Activated naive CD4-positive, alpha-beta T cell treated with anti-CD3 and anti-CD28 coated beads for 36 hours (primary cell): ENCODE results near the gene CHRD. TPM values are rescaled to one million over a fixed set of nuclear protein-coding genes. Genes with fewer than 3 reads are reported as not detected.

Source experiments
- CTCF ChIA-PET: fragments of 350-600 bp; sonication (Branson Sonifier 250); formaldehyde crosslinking; loops from one replicate; lab custom pipeline; 2021; ENCODE audit warnings: antibody characterized with exemption; lab: Charles Lee
- DNase-seq: peaks from one replicate; pipeline ENCODE4 v3.0.0-alpha.2; 2020
- H3K27ac Mint-ChIP-seq: one replicate; pipeline ENCODE4 v1.8.0; 2021; ENCODE audit warnings: mild to moderate bottlenecking, mixed read lengths
- H3K27me3 Mint-ChIP-seq: one replicate; pipeline ENCODE4 v1.8.0; 2021; ENCODE audit warnings: low read depth, mixed read lengths
- H3K36me3 Mint-ChIP-seq: one replicate; pipeline ENCODE4 v1.8.0; 2021; ENCODE audit warnings: low read depth, mixed read lengths
- H3K4me1 Mint-ChIP-seq: one replicate; pipeline ENCODE4 v1.8.0; 2021; ENCODE audit warnings: low read depth, mixed read lengths
- H3K4me3 Mint-ChIP-seq: one replicate; pipeline ENCODE4 v1.8.0; 2021; ENCODE audit warnings: mild to moderate bottlenecking, moderate library complexity, mixed read lengths
- H3K9me3 Mint-ChIP-seq: one replicate; pipeline ENCODE4 v1.8.0; 2021; ENCODE audit warnings: mixed read lengths
- intact Hi-C: fragments of 100-400 bp; cut with micrococcal nuclease; formaldehyde crosslinking; loops from one replicate; pipeline ENCODE4 v1.15.1; 2023
- total RNA-seq, 2 experiments: library from RNA; stranded (reverse); gene quantifications; one replicate each; pipeline ENCODE4 v1.2.3, GENCODE V29; 2021

The CHRD gene
- total RNA-seq, 2 experiments from 2014 or later, result not detected

DNA sequence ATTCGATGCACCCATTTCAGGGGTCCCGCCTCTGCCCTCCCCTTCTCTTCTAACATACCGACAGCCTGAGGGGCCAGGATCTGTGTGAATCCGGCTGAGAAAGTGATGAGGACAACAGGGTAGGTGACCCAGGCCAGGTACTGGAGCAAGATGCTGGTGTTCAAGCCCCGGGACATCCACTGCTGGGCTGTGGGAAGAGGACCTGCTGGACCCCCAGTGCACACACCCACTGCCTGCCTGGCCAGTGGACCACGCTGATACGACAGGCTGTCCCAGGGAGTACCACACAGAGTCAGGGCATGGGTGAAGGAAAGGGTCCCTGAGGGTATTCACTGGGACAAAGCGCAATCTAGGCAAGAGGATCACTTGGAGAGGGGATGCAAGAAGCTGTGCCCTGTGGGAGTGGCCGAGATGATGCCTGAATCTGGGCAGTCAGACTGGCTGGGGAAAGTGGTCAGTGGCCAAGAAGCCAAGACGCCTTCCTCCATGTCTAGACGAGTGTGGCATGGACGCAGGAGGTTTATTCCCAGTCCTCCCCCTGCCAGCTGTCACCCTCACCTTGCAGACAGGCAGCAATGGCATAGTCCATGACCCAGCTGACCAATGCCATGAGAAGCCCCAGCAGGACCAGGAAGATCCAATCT is 21.6 kb upstream of the CHRD start:
- intact Hi-C loops, result no loop called here
- no peaks in the 10 kb centered on the region for H3K27me3 Mint-ChIP-seq
- H3K27ac Mint-ChIP-seq, result no peak overlapping the region
- peaks cover 6% of the 10 kb centered on the region for H3K4me1 Mint-ChIP-seq
- no peak overlapping the region for H3K4me3 Mint-ChIP-seq
- peaks cover 3% of the 10 kb centered on the region for H3K36me3 Mint-ChIP-seq
- no peaks in the 10 kb centered on the region for H3K9me3 Mint-ChIP-seq
- no peak for DNase-seq
- CTCF ChIA-PET, result no interaction called here

DNA sequence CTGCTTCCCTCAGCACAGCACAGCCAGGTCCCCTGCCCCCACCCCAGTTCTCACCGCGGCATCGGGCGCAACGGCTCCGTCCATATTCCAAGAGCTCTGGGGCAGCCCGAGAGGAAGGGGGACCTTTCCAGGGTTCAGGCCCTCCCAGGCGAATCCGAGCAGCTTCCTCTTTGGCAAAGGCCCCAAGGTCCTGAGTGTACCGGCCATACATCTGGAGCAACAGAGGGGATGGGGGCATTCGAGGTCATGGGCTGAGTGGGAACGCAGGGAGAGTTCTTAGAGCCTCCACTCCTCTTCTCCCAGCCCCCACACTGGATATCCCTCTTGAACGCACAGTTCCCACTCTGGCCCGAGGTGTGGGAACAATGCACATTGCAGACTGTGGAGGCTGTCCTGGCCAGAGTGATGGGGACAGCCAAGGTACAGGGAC is 20.9 kb upstream of the CHRD start:
- peaks cover 6% of the 10 kb centered on the region for H3K4me1 Mint-ChIP-seq
- no peaks in the 10 kb centered on the region for H3K9me3 Mint-ChIP-seq
- no peak overlapping the region for H3K27ac Mint-ChIP-seq
- no peak overlapping the region for H3K4me3 Mint-ChIP-seq
- DNase-seq, result no peak
- CTCF ChIA-PET, result interaction anchor here (0.7 to 1.0 kb wide), 2 partner anchors 13 to 453 kb away, joined by 3 to 4 read pairs; no protein-coding TSS in a partner anchor
- H3K36me3 Mint-ChIP-seq, result peaks cover 9% of the 10 kb centered on the region
- intact Hi-C loops, result no loop called here
- H3K27me3 Mint-ChIP-seq, result no peaks in the 10 kb centered on the region

DNA sequence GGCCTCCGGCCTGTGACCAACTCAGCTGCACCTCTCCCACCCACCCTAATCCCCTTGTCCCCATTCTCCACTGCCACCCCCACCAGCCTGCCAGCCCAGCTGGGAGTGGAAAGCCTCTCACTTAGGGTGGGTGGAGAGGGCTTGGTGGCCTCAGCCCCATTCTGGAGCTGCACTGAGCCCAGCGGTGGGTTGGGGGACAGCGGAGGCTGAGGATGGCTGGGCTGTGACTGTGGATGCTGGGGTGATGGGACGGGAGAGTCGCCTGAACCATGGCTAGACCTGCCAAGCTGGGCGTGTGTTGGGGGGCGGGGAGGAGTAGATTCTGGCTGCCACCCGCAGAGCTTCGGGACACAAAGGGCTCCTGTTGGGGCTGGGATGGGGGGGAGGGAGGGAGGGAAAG is 20.2 kb upstream of the CHRD start:
- intact Hi-C loops, result loop anchor here (5.0 kb wide), 5 partner anchors 168 to 802 kb away; partner anchors contain the start of genes KLHL24, KLHL6 and MAGEF1
- DNase-seq, result no peak
- Mint-ChIP-seq H3K4me1 (peaks cover 11% of the 10 kb centered on the region), H3K9me3 (no peaks in the 10 kb centered on the region), H3K27me3 (no peaks in the 10 kb centered on the region), H3K27ac (no peak overlapping the region), H3K4me3 (no peak overlapping the region), H3K36me3 (peaks cover 13% of the 10 kb centered on the region)
- CTCF ChIA-PET, result interaction anchor here (0.7 to 4.6 kb wide), 4 partner anchors 12 to 452 kb away, joined by 3 to 21 read pairs (median 4); no protein-coding TSS in a partner anchor

DNA sequence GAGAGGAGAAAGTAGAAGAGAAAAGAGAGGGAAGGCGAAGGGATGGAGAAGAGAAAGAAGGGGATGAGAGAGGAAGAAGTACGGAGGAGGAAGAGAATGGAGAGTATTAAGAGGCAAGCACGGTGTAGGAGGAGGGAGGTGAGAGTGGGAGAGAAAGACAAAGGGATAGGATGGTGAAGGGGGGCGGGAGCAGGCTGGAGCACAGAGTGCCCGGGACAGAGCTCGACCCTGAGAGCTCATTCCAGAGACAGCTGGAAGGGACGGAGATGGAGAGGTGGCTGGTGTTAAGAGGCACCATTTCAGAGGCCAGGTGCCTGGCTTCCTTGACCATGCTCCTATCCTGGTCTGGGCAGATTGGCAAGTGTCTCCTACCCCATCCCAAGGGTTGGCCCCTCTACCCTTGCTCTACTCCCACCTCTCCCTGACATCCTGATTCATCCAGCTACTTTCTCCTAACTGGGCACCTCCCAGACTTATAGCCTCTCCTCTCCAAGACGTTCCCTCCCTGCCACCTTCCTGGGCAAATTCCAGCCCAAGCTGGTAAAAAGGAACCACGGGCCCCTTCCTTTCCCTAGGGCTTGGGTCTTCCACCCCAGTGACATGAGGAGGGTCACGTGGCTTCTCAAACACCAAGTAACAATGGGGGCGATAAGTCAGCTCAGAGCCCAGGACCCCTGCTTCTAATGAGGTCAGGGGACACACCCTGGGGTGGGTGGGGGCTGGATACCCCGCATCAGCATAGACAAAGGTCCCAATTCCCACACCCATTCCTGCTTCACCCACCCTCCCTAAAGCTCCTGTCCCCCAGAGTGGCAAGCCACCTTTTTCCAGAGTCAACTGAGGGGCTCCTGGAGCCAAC is 19.6 kb upstream of the CHRD start:
- Mint-ChIP-seq H3K9me3 (no peaks in the 10 kb centered on the region), H3K27ac (no peak overlapping the region), H3K4me3 (peak overlapping the region; percentile 71), H3K27me3 (no peaks in the 10 kb centered on the region), H3K36me3 (peaks cover 17% of the 10 kb centered on the region), H3K4me1 (peaks cover 18% of the 10 kb centered on the region)
- CTCF ChIA-PET, result interaction anchor here (0.5 to 4.6 kb wide), 6 partner anchors 11 to 1554 kb away, joined by 3 to 21 read pairs (median 3); no protein-coding TSS in a partner anchor
- DNase-seq, result no peak
- intact Hi-C loops, result loop anchor here (5.0 kb wide), 5 partner anchors 167 to 803 kb away; partner anchors contain the start of genes KLHL24, KLHL6 and MAGEF1

DNA sequence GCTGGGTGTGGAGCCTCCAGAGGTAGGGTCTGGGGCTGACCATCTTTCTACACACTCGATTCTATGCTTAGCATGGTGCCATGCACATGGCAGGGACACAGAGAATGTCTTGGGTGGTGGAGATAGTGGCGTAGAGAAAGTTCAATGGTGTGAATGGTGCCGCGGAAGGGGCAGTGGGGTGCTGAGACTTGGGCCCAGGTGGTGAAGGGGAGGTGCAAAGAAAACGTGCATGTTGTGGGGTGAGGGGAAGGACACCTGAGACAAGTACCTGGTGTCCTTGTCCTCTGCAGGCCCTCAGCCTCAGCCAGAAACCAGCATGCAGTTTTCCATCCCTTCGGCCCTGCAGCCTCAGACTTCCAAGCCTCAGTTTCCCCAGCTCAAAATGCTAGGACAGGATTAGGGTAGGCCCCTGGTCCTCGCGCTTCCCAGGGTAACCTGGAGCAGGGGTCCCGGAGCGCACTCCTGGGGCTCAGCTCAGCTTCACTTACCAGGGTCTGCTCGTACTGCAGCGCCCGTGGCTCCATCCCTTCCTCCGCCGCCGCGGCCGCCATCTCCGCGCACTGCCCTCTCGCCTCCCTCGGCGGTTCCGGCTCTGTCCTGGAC is 18.8 kb upstream of the CHRD start:
- H3K4me3 Mint-ChIP-seq, result peak overlapping the region; percentile 71
- peaks cover 20% of the 10 kb centered on the region for H3K4me1 Mint-ChIP-seq
- H3K9me3 Mint-ChIP-seq, result no peaks in the 10 kb centered on the region
- no peaks in the 10 kb centered on the region for H3K27me3 Mint-ChIP-seq
- intact Hi-C loops, result loop anchor here (5.0 kb wide), 5 partner anchors 166 to 804 kb away; partner anchors contain the start of genes KLHL24, KLHL6 and MAGEF1
- H3K36me3 Mint-ChIP-seq, result peaks cover 20% of the 10 kb centered on the region
- no peak for DNase-seq
- CTCF ChIA-PET, result interaction anchor here (0.6 to 4.6 kb wide), 5 partner anchors 11 to 153 kb away, joined by 3 to 21 read pairs (median 3); no protein-coding TSS in a partner anchor
- no peak overlapping the region for H3K27ac Mint-ChIP-seq

DNA sequence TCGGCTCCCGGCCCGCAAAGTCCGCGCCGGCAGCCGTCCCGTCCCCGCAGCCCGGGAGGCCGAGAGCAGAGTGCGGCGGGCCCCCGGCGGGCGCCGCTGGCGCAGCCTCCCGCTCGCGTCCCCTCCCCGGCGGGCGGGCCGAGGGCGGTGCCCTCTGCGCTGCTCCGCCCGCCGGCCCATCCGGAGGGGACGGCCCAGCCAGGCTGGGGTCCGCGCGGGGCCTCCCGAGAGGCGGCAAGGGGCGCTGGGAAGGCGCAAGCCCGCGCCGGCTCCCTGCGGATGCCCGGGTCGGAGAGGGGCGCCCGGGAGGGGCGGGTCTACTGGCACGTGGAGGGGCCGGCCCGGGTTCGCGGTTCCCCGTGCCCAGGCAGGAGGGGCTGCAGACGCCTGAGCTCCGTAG is 18.3 kb upstream of the CHRD start, which contains the start of the genes CLCN2 and POLR2H:
CLCN2 (minus strand) TSS at position 74 of the 400 bp plus-strand sequence. CDS start 126 bp downstream, outside the sequence.
POLR2H (plus strand) TSS at position 179 of the 400 bp plus-strand sequence. CDS start 1,783 bp downstream, outside the sequence.
- intact Hi-C loops, result loop anchor here (5.0 kb wide), 5 partner anchors 166 to 804 kb away; partner anchors contain the start of genes KLHL24, KLHL6 and MAGEF1
- Mint-ChIP-seq H3K27me3 (no peaks in the 10 kb centered on the region), H3K4me1 (peaks cover 23% of the 10 kb centered on the region), H3K36me3 (peaks cover 24% of the 10 kb centered on the region), H3K27ac (peak within 1 kb of the TSS; percentile 93), H3K4me3 (peak within 1 kb of the TSS; percentile 97), H3K9me3 (no peaks in the 10 kb centered on the region)
- DNase-seq, result peak; percentile 37
- CTCF ChIA-PET, result interaction anchor here (0.9 to 4.6 kb wide), 3 partner anchors 8 to 56 kb away, joined by 4 to 21 read pairs (median 5); no protein-coding TSS in a partner anchor

DNA sequence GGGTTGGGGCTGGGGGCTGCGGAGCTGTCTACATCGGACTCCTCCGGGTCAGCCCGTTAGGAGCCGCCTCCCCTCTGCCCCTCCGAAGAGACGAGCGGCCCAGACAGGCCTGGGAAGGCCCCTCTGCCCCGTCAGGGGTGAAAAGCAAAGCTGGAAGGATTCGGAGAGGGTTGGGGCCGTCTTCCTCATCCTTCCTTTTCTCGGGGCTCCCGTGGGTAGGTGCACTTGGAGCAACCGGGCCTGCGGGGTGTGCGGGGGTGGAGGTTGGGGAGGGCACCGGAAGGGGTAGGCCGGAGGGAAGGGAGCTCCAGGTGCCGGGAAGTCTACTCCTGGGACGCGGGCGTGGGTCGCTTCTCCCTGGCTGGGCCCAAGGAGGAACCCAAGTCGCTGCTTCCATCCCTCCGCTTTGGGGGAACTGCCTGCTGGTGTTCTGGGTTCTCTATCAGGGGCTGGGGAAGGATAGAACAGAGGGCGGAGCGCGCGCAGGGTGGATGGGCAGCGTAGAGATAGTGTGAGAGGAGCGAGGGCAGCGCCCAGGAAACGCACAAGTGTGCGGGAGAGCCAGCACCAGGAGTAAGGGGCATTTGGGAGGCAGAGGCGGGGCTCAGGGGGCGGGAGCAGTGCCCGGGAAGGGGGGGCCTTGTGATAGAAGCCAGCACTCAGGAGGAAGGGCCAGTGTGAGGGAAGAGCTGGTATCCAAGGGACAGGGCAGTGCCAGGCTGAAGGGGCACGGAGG is 17.8 kb upstream of the CHRD start:
- DNase-seq, result peak; percentile 53
- no peaks in the 10 kb centered on the region for H3K27me3 Mint-ChIP-seq
- H3K4me1 Mint-ChIP-seq, result peaks cover 29% of the 10 kb centered on the region
- H3K9me3 Mint-ChIP-seq, result no peaks in the 10 kb centered on the region
- CTCF ChIA-PET, result interaction anchor here (0.6 to 4.6 kb wide), 6 partner anchors 8 to 57 kb away, joined by 3 to 21 read pairs (median 4); no protein-coding TSS in a partner anchor
- peak overlapping the region; percentile 97 for H3K4me3 Mint-ChIP-seq
- H3K27ac Mint-ChIP-seq, result peak overlapping the region; percentile 93
- intact Hi-C loops, result loop anchor here (1.0 to 5.0 kb wide), 8 partner anchors 165 to 805 kb away; partner anchors contain the start of genes ABCC5, KLHL24, KLHL6 and MAGEF1
- peaks cover 29% of the 10 kb centered on the region for H3K36me3 Mint-ChIP-seq

DNA sequence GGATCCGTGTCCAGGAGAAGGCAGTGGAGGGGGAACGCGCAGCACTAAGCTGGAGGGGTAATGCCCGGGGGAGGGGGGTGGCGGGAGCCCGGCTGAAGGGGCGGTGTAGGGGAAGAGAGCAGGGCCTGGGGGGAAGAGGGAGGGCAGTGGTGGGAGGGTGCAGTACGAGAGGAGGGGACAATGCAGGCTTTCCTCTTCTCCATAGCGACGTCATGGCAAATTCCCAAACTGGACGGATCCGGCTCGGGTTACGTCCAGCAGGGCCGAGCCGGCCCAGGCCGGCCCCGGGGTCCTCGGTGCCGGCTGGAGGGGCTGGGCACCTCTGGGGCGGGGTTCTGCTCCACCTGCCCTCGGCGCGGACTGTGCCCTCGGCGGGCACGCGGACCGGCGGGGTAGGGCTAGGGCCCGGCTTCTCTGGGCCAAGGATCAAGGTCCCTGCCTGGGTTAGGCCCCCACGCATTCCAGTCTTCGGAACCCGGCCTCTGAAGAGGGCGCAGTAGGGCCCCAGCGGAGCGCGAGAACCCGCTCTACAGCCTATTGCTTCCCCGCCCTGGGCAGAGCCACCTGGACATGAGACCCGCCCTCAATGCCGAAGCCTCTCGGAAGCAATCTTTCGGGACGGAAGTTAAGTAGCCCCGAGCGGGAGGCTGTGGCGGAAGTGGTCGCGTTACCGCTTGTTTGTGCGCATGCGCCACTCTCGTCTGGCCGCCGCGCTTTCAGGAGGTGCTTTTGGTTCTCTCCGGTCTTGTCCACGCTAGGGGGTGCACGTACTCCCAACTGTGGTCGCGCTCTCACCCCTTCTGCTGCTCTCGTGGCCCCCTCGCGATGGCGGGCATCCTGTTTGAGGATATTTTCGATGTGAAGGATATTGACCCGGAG is 16.9 kb upstream of the CHRD start:
- peaks cover 30% of the 10 kb centered on the region for H3K4me1 Mint-ChIP-seq
- H3K27ac Mint-ChIP-seq, result peak overlapping the region; percentile 94
- peaks cover 37% of the 10 kb centered on the region for H3K36me3 Mint-ChIP-seq
- intact Hi-C loops, result loop anchor here (1.0 to 5.0 kb wide), 16 partner anchors 28 to 806 kb away; partner anchors contain the start of genes ABCC5, AP2M1, EEF1AKMT4 and EIF2B5
- H3K27me3 Mint-ChIP-seq, result no peaks in the 10 kb centered on the region
- no peaks in the 10 kb centered on the region for H3K9me3 Mint-ChIP-seq
- H3K4me3 Mint-ChIP-seq, result peak overlapping the region; percentile 97
- CTCF ChIA-PET, result interaction anchor here (0.6 to 4.6 kb wide), 7 partner anchors 9 to 151 kb away, joined by 3 to 21 read pairs (median 3); no protein-coding TSS in a partner anchor
- DNase-seq, result peak; percentile 97

GRCh38 chr3:184366619-184367289 is 13.1 kb upstream of the CHRD start:
- H3K9me3 Mint-ChIP-seq, result no peaks in the 10 kb centered on the region
- peaks cover 45% of the 10 kb centered on the region for H3K36me3 Mint-ChIP-seq
- DNase-seq, result no peak
- H3K27me3 Mint-ChIP-seq, result no peaks in the 10 kb centered on the region
- intact Hi-C loops, result no loop called here
- CTCF ChIA-PET, result interaction anchor here (0.6 to 8.5 kb wide), 4 partner anchors 114 to 178 kb away, joined by 3 to 85 read pairs (median 3); no protein-coding TSS in a partner anchor
- H3K4me3 Mint-ChIP-seq, result no peak overlapping the region
- H3K27ac Mint-ChIP-seq, result no peak overlapping the region
- H3K4me1 Mint-ChIP-seq, result peaks cover 33% of the 10 kb centered on the region

DNA sequence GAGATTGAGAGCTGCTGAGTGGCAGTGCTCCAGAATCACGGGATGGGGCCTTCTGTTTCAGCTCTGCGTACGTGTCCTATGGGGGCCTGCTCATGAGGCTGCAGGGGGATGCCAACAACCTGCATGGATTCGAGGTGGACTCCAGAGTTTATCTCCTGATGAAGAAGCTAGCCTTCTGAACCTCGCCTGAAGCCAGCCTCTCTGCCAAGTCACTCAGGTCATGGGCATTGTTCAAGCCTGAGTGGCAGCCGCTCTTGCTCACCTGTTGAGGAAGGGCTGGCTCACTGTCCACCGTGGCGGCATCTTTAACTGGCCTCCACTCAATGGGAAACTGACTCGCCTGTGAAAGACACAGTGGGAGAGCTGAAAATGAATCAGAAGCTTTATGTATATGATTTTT is 11.7 kb upstream of the CHRD start:
- Mint-ChIP-seq H3K27me3 (no peaks in the 10 kb centered on the region), H3K36me3 (peaks cover 45% of the 10 kb centered on the region), H3K9me3 (no peaks in the 10 kb centered on the region), H3K27ac (peak overlapping the region; percentile 50), H3K4me3 (no peak overlapping the region), H3K4me1 (peaks cover 33% of the 10 kb centered on the region)
- intact Hi-C loops, result no loop called here
- no peak for DNase-seq
- CTCF ChIA-PET, result interaction anchor here (0.5 to 8.5 kb wide), 4 partner anchors 14 to 466 kb away, joined by 3 to 85 read pairs (median 4); no protein-coding TSS in a partner anchor
